Hepatocyte (in vitro differentiated cells): ENCODE data around the gene DGAT2. TPM values are rescaled to one million over a fixed set of nuclear protein-coding genes. Genes with fewer than 3 reads are reported as not detected.

ENCODE experiments used
- DNase-seq: peaks from one replicate; pipeline ENCODE4 v3.0.0-alpha.2; 2016; ENCODE audit warnings: low spot score
- H2AFZ ChIP-seq: fragments of 200-600 bp; sonication (generic); 2 replicates; pipeline ENCODE4 v1.6.0; 2016; ENCODE audit warnings: antibody characterized with exemption, mild to moderate bottlenecking
- H3K27ac ChIP-seq: fragments of 200-600 bp; sonication (generic); 2 replicates; pipeline ENCODE4 v1.5.1; 2016; ENCODE audit warnings: mild to moderate bottlenecking
- H3K27me3 ChIP-seq: fragments of 200-600 bp; sonication (generic); 2 replicates; pipeline ENCODE4 v1.6.1; 2016
- H3K36me3 ChIP-seq: fragments of 200-600 bp; sonication (generic); replicated peaks from 2 replicates; pipeline ENCODE4 v1.5.1; 2016; ENCODE audit warnings: low read depth; ENCODE audit not compliant: insufficient read depth
- H3K4me1 ChIP-seq: fragments of 200-600 bp; sonication (generic); 2 replicates; pipeline ENCODE4 v1.5.1; 2016; ENCODE audit warnings: mild to moderate bottlenecking, moderate library complexity; ENCODE audit not compliant: insufficient read depth
- H3K4me2 ChIP-seq: fragments of 200-600 bp; sonication (generic); 2 replicates; pipeline ENCODE4 v1.6.0; 2016
- H3K4me3 ChIP-seq: fragments of 200-600 bp; sonication (generic); 2 replicates; pipeline ENCODE4 v1.5.1; 2016; ENCODE audit warnings: mild to moderate bottlenecking
- H3K79me2 ChIP-seq: fragments of 200-600 bp; sonication (generic); 2 replicates; pipeline ENCODE4 v1.6.0; 2017; ENCODE audit warnings: mild to moderate bottlenecking
- H3K9me2 ChIP-seq: fragments of 200-600 bp; sonication (generic); replicated peaks from 2 replicates; pipeline ENCODE4 v1.6.0; 2017; ENCODE audit warnings: mild to moderate bottlenecking; ENCODE audit not compliant: insufficient read depth
- H3K9me3 ChIP-seq: fragments of 200-600 bp; sonication (generic); 2 replicates; pipeline ENCODE4 v1.5.1; 2016; ENCODE audit warnings: low read depth, mild to moderate bottlenecking
- H4K20me1 ChIP-seq: fragments of 200-600 bp; sonication (generic); 2 replicates; pipeline ENCODE4 v1.6.0; 2016; ENCODE audit warnings: mild to moderate bottlenecking; ENCODE audit not compliant: insufficient read depth, poor library complexity, severe bottlenecking
- EZH2 ChIP-seq: fragments of 200-600 bp; sonication (generic); IDR thresholded peaks from 2 replicates; pipeline ENCODE4 v1.6.1; 2016; ENCODE audit warnings: antibody characterized with exemption, mild to moderate bottlenecking, borderline replicate concordance
- EZH2phosphoT487 ChIP-seq: fragments of 200-600 bp; sonication (generic); IDR thresholded peaks from one replicate; pipeline ENCODE4 v1.6.1; 2018; ENCODE audit warnings: antibody characterized with exemption, mild to moderate bottlenecking, low read depth, moderate library complexity; ENCODE audit not compliant: unreplicated experiment, severe bottlenecking
- WGBS: methylation state at CpG from one replicate; pipeline ENCODE4 v1.1.6; 2016; ENCODE audit warnings: low lambda C conversion rate; ENCODE audit errors: missing lambda C conversion rate; 5-methylcytosine and 5-hydroxymethylcytosine counted together
- polyA plus RNA-seq: library from polyadenylated mRNA; unstranded; fragments of >200 nt; fragmentation: Nextera tagmentation; extraction: Ambion mirVana; gene quantifications from 2 replicates; pipeline ENCODE4 v1.2.1, GENCODE V29; 2016
- total RNA-seq: library from RNA; depleted of rRNA; stranded (reverse); fragments of >200 nt; gene quantifications from 2 replicates; pipeline ENCODE4 v1.2.3, GENCODE V29; 2014
- TF ChIP-seq, protein P1 (sequence below): fragments of 200-600 bp; sonication (generic); IDR thresholded peaks from 2 replicates; pipeline ENCODE4 v1.5.1; 2016; ENCODE audit warnings: antibody characterized with exemption, mild to moderate bottlenecking; ENCODE audit not compliant: poor library complexity

DGAT2 gene
- total and polyA plus RNA-seq, 2 experiments from 2014 or later, result 55.6 to 60.5 TPM

DNA sequence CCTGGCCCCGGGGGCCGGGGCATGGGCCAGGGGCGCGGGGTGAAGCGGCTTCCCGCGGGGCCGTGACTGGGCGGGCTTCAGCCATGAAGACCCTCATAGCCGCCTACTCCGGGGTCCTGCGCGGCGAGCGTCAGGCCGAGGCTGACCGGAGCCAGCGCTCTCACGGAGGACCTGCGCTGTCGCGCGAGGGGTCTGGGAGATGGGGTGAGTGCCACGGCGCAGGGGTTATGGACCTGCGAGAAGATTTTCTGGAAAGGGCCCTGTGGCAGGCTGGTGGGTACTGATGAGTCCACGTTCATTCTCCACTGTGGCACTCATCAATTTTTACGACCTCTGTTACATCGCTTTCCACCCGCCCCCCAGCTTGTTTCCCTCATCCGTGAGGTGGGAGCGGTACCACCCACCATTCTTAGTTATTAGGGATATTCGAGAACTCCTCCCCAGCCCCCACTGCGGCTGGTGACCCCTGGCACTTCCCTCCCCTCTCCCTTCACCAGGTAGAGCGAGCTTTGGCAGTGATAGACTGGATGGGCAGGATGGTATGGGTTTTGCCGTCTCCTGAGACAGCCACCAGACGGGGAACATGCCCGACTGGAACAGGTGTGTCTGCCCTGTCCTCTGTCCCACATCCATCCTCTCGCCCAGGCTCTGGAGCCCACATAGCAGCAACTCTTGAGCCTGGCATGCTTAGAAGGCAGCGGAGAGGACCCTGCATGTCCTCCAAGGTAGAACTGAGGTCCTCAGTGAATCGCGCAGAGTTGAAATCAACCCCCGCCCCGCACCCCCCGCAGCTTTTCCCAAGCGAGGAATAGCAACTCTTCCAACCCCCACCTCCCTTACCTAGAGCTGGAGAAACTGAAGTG is 562 bp downstream of the DGAT2 start:
- Histone ChIP-seq H2AFZ (peak overlapping the region; percentile 61), H4K20me1 (no peaks in the 10 kb centered on the region), H3K79me2 (peaks cover 9% of the 10 kb centered on the region), H3K27me3 (no peaks in the 10 kb centered on the region), H3K4me2 (peak overlapping the region; percentile 93), H3K9me2 (no peaks in the 10 kb centered on the region), H3K4me3 (peak overlapping the region; percentile 35), H3K27ac (peak overlapping the region; percentile 77), H3K4me1 (peaks cover 6% of the 10 kb centered on the region), H3K36me3 (no peaks in the 10 kb centered on the region), H3K9me3 (no peaks in the 10 kb centered on the region)
- no peak for DNase-seq
- 7% methylated on average over 31 of the region's 46 CpGs for WGBS
- TF ChIP-seq EZH2 (no peak), EZH2phosphoT487 (no peak)
- TF ChIP-seq, protein P1, sequence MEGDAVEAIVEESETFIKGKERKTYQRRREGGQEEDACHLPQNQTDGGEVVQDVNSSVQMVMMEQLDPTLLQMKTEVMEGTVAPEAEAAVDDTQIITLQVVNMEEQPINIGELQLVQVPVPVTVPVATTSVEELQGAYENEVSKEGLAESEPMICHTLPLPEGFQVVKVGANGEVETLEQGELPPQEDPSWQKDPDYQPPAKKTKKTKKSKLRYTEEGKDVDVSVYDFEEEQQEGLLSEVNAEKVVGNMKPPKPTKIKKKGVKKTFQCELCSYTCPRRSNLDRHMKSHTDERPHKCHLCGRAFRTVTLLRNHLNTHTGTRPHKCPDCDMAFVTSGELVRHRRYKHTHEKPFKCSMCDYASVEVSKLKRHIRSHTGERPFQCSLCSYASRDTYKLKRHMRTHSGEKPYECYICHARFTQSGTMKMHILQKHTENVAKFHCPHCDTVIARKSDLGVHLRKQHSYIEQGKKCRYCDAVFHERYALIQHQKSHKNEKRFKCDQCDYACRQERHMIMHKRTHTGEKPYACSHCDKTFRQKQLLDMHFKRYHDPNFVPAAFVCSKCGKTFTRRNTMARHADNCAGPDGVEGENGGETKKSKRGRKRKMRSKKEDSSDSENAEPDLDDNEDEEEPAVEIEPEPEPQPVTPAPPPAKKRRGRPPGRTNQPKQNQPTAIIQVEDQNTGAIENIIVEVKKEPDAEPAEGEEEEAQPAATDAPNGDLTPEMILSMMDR, result no peak

DNA sequence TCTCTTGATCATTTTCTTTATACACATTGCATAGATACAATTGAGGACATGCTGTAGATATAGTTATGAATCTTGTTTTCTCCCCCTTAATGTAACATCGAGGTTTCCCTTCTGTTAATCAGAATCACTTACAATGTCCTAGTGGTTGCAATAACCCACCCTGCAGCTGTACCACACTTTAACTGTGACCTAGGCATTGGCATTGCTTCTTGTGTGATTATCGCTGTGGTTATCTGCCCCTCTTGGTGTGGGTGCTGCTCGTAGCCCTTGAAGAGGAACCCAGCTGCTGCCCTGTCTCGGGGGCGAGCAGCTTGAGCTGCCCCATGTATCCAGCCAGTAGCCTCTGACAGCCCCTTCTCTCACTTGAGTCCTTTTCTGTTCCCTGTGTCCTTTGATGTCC is 1.5 kb downstream of the DGAT2 start:
- H3K27me3 ChIP-seq, result no peaks in the 10 kb centered on the region
- no peak overlapping the region for H3K4me3 ChIP-seq
- H2AFZ ChIP-seq, result no peak overlapping the region
- no peaks in the 10 kb centered on the region for H3K36me3 ChIP-seq
- no peak overlapping the region for H3K27ac ChIP-seq
- H3K9me2 ChIP-seq, result no peaks in the 10 kb centered on the region
- no peaks in the 10 kb centered on the region for H3K9me3 ChIP-seq
- H3K79me2 ChIP-seq, result peaks cover 9% of the 10 kb centered on the region
- WGBS, result 90% methylated on average over 5 of the region's 5 CpGs
- H4K20me1 ChIP-seq, result no peaks in the 10 kb centered on the region
- TF ChIP-seq, protein P1, result no peak
- TF ChIP-seq EZH2 (no peak), EZH2phosphoT487 (no peak)
- no peak for DNase-seq
- peak overlapping the region; percentile 93 for H3K4me2 ChIP-seq
- H3K4me1 ChIP-seq, result peaks cover 6% of the 10 kb centered on the region

DNA sequence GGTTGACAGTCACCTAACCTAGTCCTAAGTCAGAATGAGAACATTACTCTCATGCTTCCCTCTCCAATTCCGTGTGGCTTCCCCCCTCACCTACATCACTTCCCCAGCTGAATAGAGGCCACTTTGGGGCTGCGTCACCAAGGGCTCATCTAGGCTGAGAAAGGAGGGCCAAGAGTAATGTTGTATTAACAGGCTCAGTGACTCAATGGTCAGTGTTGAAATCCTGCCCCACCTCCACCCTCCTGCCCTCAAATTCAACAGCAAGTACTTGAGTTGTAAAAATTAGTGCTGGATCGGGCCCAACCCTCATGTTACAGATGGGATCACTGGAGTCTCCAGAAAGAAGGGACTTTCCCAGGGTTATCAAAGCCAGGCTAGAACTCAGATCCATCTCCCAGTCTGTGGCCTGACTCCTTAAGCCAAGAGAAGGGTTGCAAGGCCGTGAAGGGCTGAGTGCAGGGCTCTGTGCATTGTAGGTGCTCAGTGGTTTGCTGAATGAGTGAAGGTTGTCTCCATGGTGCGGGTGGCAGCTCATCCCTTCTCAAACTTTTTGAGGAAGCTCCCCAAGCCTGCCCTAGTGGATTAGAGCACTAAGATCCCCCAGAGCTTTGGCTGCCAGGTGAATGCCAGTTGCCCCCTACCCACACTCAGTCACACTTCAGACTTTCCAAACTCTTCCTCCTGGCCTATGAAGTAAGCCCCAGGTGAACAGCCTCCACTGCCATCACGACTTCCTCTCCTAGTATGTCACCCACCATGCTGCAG is 3.2 kb downstream of the DGAT2 start:
- TF ChIP-seq EZH2phosphoT487 (no peak), EZH2 (no peak)
- TF ChIP-seq, protein P1, result no peak
- H2AFZ ChIP-seq, result no peak overlapping the region
- no peaks in the 10 kb centered on the region for H3K36me3 ChIP-seq
- no peak overlapping the region for H3K4me3 ChIP-seq
- H3K4me2 ChIP-seq, result peak overlapping the region; percentile 93
- no peak overlapping the region for H3K27ac ChIP-seq
- H3K79me2 ChIP-seq, result peaks cover 9% of the 10 kb centered on the region
- no peaks in the 10 kb centered on the region for H3K27me3 ChIP-seq
- 85% methylated on average over 6 of the region's 6 CpGs for WGBS
- H4K20me1 ChIP-seq, result no peaks in the 10 kb centered on the region
- H3K9me2 ChIP-seq, result no peaks in the 10 kb centered on the region
- peak; percentile 47 for DNase-seq
- no peaks in the 10 kb centered on the region for H3K9me3 ChIP-seq
- peaks cover 6% of the 10 kb centered on the region for H3K4me1 ChIP-seq
